Fibroblast of skin of abdomen (primary cell): ENCODE data around the gene DICER1.

Experiments
- DNase-seq: peaks from one replicate; pipeline ENCODE4 v3.0.0-alpha.2; 2013

DICER1 gene

GRCh38 chr14:95057147-95057546 is 100.2 kb downstream of the DICER1 start:
- DNase-seq = no peak

- no peak for DNase-seq
These were observed 100.9 kb downstream of the DICER1 start for GRCh38 chr14:95056476-95056875.

GRCh38 chr14:95055318-95055717 is 102.0 kb downstream of the DICER1 start:
- DNase-seq = no peak

GRCh38 chr14:95054346-95055280 is 102.7 kb downstream of the DICER1 start:
- no peak for DNase-seq

GRCh38 chr14:95052016-95052585 is 105.2 kb downstream of the DICER1 start:
- DNase-seq = no peak

- no peak for DNase-seq
These were observed 107.4 kb downstream of the DICER1 start for GRCh38 chr14:95049952-95050351.

GRCh38 chr14:95048771-95049312 is 108.5 kb downstream of the DICER1 start:
- no peak for DNase-seq

- DNase-seq = no peak
These were observed 109.6 kb downstream of the DICER1 start for GRCh38 chr14:95047754-95048153.

- DNase-seq = no peak
These were observed 110.3 kb downstream of the DICER1 start for GRCh38 chr14:95046711-95047681.

GRCh38 chr14:95045836-95046430 is 111.4 kb downstream of the DICER1 start:
- no peak for DNase-seq

GRCh38 chr14:95045106-95045701 is 112.1 kb downstream of the DICER1 start:
- DNase-seq = no peak

- DNase-seq = no peak
These were observed 112.7 kb downstream of the DICER1 start for GRCh38 chr14:95044463-95045105.

GRCh38 chr14:95043732-95044462 is 113.4 kb downstream of the DICER1 start:
- no peak for DNase-seq

- DNase-seq = no peak
These were observed 114.0 kb downstream of the DICER1 start for GRCh38 chr14:95043314-95043713.

GRCh38 chr14:95041477-95042020 is 115.8 kb downstream of the DICER1 start:
- no peak for DNase-seq

GRCh38 chr14:95040708-95041476 is 116.4 kb downstream of the DICER1 start:
- no peak for DNase-seq

GRCh38 chr14:95039993-95040348 is 117.4 kb downstream of the DICER1 start:
- DNase-seq = no peak

- no peak for DNase-seq
These were observed 117.9 kb downstream of the DICER1 start for GRCh38 chr14:95039259-95039992.
